Mesothelial cell of epicardium (in vitro differentiated cells): Measurements from ENCODE around the gene EDEM3. TPM values are rescaled to one million over a fixed set of nuclear protein-coding genes. Genes with fewer than 3 reads are reported as not detected.

Source experiments
- DNase-seq, 2 experiments: peaks; one replicate each; pipeline ENCODE4 v3.0.0; 2021; ENCODE audit warnings: low spot score in 2 of 2; ENCODE audit not compliant: unreplicated experiment in 2 of 2
- H3K27ac Mint-ChIP-seq: 2 replicates; pipeline ENCODE4 v1.8.0; 2021; ENCODE audit warnings: mixed read lengths
- H3K27me3 Mint-ChIP-seq: 2 replicates; pipeline ENCODE4 v1.8.0; 2021; ENCODE audit warnings: low read depth, mixed read lengths
- H3K36me3 Mint-ChIP-seq: 2 replicates; pipeline ENCODE4 v1.8.0; 2021; ENCODE audit warnings: mixed read lengths
- H3K4me1 Mint-ChIP-seq: 2 replicates; pipeline ENCODE4 v1.8.0; 2021; ENCODE audit warnings: mixed read lengths
- H3K4me3 Mint-ChIP-seq: 2 replicates; pipeline ENCODE4 v1.8.0; 2021; ENCODE audit warnings: mild to moderate bottlenecking, moderate library complexity, mixed read lengths
- H3K9me3 Mint-ChIP-seq: 2 replicates; pipeline ENCODE4 v1.8.0; 2021; ENCODE audit warnings: mixed read lengths
- total RNA-seq: library from RNA; stranded (reverse); gene quantifications from 3 replicates; pipeline ENCODE4 v1.2.1, GENCODE V29; 2021
- TF ChIP-seq, protein P1 (sequence below): fragments of 200-600 bp; sonication (generic); IDR thresholded peaks from one replicate; pipeline ENCODE4 v1.5.0; 2021; ENCODE audit warnings: antibody characterized with exemption; ENCODE audit not compliant: unreplicated experiment

The EDEM3 gene
- total RNA-seq, 1 donor from 2014 or later, result 25.4 TPM

DNA sequence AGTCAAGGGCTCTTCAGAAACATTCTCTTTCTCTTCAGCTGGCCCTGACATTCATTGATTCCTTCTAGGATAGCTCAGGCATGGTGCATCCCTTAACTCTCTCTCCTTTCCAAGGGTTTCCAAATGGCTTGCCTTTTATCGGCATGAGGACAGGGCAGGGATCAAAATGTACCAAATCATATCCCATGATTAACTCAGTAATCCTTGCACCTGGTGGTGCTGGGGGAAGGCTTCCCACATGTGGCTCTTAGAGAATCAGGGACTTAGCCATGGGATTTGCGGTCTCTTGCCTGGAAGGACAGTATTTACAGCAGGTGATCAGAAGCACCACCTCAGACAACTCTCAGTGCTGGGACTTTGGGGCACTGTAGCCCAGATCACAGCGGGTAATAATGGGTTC is 46.2 kb upstream of the EDEM3 start:
- no peak overlapping the region for H3K27ac Mint-ChIP-seq
- no peak overlapping the region for H3K4me3 Mint-ChIP-seq
- H3K4me1 Mint-ChIP-seq, result peaks cover 6% of the 10 kb centered on the region
- H3K27me3 Mint-ChIP-seq, result no peaks in the 10 kb centered on the region
- TF ChIP-seq, protein P1, sequence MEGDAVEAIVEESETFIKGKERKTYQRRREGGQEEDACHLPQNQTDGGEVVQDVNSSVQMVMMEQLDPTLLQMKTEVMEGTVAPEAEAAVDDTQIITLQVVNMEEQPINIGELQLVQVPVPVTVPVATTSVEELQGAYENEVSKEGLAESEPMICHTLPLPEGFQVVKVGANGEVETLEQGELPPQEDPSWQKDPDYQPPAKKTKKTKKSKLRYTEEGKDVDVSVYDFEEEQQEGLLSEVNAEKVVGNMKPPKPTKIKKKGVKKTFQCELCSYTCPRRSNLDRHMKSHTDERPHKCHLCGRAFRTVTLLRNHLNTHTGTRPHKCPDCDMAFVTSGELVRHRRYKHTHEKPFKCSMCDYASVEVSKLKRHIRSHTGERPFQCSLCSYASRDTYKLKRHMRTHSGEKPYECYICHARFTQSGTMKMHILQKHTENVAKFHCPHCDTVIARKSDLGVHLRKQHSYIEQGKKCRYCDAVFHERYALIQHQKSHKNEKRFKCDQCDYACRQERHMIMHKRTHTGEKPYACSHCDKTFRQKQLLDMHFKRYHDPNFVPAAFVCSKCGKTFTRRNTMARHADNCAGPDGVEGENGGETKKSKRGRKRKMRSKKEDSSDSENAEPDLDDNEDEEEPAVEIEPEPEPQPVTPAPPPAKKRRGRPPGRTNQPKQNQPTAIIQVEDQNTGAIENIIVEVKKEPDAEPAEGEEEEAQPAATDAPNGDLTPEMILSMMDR, result no peak
- no peak for DNase-seq
- no peaks in the 10 kb centered on the region for H3K36me3 Mint-ChIP-seq
- no peaks in the 10 kb centered on the region for H3K9me3 Mint-ChIP-seq

DNA sequence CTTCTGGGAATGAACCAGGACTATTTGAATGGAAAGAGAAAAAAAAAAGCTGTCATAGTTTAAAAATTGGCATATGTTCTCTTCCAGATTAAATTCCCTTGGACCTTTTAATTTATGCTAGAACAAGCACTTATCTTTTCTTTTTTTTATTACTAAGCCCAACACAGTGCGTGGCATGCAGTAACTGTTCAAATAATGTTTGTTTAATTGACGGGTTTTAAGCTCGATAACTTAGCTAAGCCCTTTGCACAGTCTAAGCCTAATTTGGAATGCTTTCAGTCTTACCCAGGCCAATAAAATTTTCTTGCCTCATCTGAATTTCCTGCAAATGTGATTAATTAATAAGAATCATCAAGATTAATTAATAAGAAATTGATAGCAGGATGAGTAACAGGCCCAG is 39.3 kb upstream of the EDEM3 start:
- Mint-ChIP-seq H3K36me3 (no peaks in the 10 kb centered on the region), H3K27me3 (no peaks in the 10 kb centered on the region), H3K9me3 (no peaks in the 10 kb centered on the region), H3K4me3 (no peak overlapping the region), H3K27ac (no peak overlapping the region), H3K4me1 (peaks cover 2% of the 10 kb centered on the region)
- DNase-seq, result no peak
- TF ChIP-seq, protein P1, result no peak

DNA sequence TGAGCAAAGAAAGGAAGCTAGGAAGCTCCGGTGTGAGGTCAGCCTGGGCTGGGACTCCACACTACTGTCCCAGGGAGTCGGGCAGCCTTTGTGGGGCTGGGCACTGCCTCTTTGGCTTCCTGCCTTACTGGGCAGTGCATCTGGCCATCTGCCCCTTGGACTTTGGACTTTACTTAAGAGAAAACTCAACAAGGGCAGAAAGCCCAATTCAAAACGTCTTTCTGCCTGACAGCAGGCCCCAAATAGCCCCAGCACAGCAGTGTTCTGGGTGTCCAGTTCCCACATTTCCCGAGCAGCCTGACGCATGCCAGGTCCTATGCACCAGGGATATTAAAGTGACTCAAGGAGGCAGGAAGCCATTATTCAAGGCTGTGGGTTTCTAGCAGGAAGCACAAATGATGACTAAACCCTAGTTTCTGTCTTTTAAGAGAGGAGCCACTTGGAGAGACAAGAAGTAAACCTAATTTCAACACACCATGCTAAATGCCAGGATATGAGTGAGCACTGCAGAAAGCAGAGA is 37.9 kb upstream of the EDEM3 start:
- H3K4me1 Mint-ChIP-seq, result peaks cover 2% of the 10 kb centered on the region
- DNase-seq, result no peak
- TF ChIP-seq, protein P1, result no peak
- H3K27ac Mint-ChIP-seq, result no peak overlapping the region
- H3K4me3 Mint-ChIP-seq, result no peak overlapping the region
- H3K9me3 Mint-ChIP-seq, result no peaks in the 10 kb centered on the region
- no peaks in the 10 kb centered on the region for H3K36me3 Mint-ChIP-seq
- no peaks in the 10 kb centered on the region for H3K27me3 Mint-ChIP-seq

DNA sequence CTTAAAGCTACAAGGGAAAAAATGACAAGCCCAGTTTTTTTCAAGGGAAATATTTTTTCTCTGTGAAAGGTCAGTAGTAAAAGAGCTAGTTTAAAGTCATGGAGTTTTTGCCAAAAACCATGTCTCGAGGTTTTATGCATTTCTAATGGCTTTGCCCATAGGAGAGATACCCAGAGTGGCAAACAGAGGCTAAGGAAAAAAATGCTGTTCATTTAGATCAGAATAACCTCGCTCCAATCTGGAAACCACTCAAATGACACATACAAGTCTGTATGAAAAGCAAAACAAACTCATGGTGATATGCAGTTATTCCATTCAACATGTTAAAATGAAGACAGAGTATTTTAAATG is 36.9 kb upstream of the EDEM3 start:
- no peak for DNase-seq
- Mint-ChIP-seq H3K4me1 (peaks cover 2% of the 10 kb centered on the region), H3K36me3 (no peaks in the 10 kb centered on the region), H3K27me3 (no peaks in the 10 kb centered on the region), H3K27ac (no peak overlapping the region), H3K9me3 (peaks cover 3% of the 10 kb centered on the region), H3K4me3 (no peak overlapping the region)
- TF ChIP-seq, protein P1, result no peak

GRCh38 chr1:184790642-184791549 is 36.2 kb upstream of the EDEM3 start:
- Mint-ChIP-seq H3K9me3 (peaks cover 3% of the 10 kb centered on the region), H3K4me3 (no peak overlapping the region), H3K36me3 (no peaks in the 10 kb centered on the region), H3K27me3 (no peaks in the 10 kb centered on the region), H3K4me1 (peaks cover 2% of the 10 kb centered on the region), H3K27ac (no peak overlapping the region)
- TF ChIP-seq, protein P1, result no peak
- DNase-seq, result no peak
